Measurements from ENCODE around the gene SGSH.

DNA sequence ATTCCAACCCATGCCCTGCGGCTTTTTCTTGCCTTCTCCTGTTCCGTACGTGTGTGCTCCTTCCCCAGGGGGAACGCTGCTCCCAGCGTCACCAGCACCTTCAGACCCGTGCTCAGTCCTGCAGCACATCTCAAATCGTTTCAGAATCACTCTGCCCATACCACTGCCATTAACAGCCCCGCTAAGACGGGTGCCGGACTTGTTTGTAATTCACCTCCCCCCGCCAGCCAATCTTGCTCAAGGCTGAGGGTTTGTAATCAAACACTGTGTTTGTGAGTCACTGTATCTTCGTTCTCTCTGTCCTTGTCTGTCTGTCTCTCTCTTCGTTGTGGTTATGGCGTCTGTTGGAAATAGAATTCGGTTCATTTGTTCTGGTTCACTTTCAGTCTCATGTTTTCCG lies 33.0 kb downstream of the SGSH start:
- TF ChIP-seq, protein P1, sequence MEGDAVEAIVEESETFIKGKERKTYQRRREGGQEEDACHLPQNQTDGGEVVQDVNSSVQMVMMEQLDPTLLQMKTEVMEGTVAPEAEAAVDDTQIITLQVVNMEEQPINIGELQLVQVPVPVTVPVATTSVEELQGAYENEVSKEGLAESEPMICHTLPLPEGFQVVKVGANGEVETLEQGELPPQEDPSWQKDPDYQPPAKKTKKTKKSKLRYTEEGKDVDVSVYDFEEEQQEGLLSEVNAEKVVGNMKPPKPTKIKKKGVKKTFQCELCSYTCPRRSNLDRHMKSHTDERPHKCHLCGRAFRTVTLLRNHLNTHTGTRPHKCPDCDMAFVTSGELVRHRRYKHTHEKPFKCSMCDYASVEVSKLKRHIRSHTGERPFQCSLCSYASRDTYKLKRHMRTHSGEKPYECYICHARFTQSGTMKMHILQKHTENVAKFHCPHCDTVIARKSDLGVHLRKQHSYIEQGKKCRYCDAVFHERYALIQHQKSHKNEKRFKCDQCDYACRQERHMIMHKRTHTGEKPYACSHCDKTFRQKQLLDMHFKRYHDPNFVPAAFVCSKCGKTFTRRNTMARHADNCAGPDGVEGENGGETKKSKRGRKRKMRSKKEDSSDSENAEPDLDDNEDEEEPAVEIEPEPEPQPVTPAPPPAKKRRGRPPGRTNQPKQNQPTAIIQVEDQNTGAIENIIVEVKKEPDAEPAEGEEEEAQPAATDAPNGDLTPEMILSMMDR (conservative IDR thresholded peaks at IDR 0.05; ENCODE audit: low read depth, low read length), result no peak
- TF ChIP-seq EZH2 (IDR thresholded peaks at IDR 0.05; ENCODE audit: borderline replicate concordance, low read depth, low read length, poor library complexity, severe bottlenecking), result no peak

Measured in A673 (cell line).